Thyroid gland (tissue), 4 donors: ENCODE results near the gene P2RY12. TPM values are rescaled to one million over a fixed set of nuclear protein-coding genes. Genes with fewer than 3 reads are reported as not detected.

Experiments
- DNase-seq, 2 donors: peaks; one replicate each; pipeline ENCODE4 v3.0.0-alpha.2; 2019
- H3K27ac ChIP-seq, 3 donors: fragments of 200-600 bp; sonication (generic); 1 replicate in 2 of 3; 2 replicates in 1 of 3; pipeline ENCODE4 v1.5.1; 2016 to 2019; ENCODE audit warnings: mild to moderate bottlenecking in 1 of 3, moderate library complexity in 1 of 3
- H3K27me3 ChIP-seq: fragments of 200-600 bp; sonication (generic); one replicate; pipeline ENCODE4 v1.5.1; 2019
- H3K36me3 ChIP-seq, 2 donors: fragments of 200-600 bp; sonication (generic); one replicate each; pipeline ENCODE4 v1.5.1; 2016 to 2019
- H3K4me1 ChIP-seq, 2 donors: fragments of 200-600 bp; sonication (generic); one replicate each; pipeline ENCODE4 v1.5.1; 2017 to 2019
- H3K4me3 ChIP-seq, 3 donors: fragments of 200-600 bp; sonication (generic); replicated peaks in 1 of 3; 1 replicate in 2 of 3; 2 replicates in 1 of 3; pipeline ENCODE4 v1.5.1; 2016; ENCODE audit warnings: mild to moderate bottlenecking in 1 of 3
- H3K9me3 ChIP-seq: fragments of 200-600 bp; sonication (generic); one replicate; pipeline ENCODE4 v1.5.1; 2017
- CTCF ChIP-seq, 6 experiments: fragments of 200-600 bp in 3 of 6; fragments of 450-650 bp in 3 of 6; sonication (generic) in 3 of 6; IDR thresholded peaks; one replicate each; pipeline ENCODE4 v1.5.1; 2016 to 2019; ENCODE audit warnings: antibody characterized with exemption in 6 of 6, mild to moderate bottlenecking in 2 of 6, inconsistent platforms in 1 of 6, moderate library complexity in 1 of 6
- POLR2A ChIP-seq, 2 donors: fragments of 450-650 bp; IDR thresholded peaks; one replicate each; pipeline ENCODE4 v1.6.1; 2017; ENCODE audit warnings: antibody characterized with exemption in 2 of 2, mild to moderate bottlenecking in 2 of 2, moderate library complexity in 1 of 2
- WGBS, 2 donors: methylation state at CpG; one replicate each; pipeline ENCODE4 v1.1.5; 2017; 5-methylcytosine and 5-hydroxymethylcytosine counted together
- intact Hi-C: fragments of 100-400 bp; cut with DNase I; formaldehyde crosslinking; loops from one replicate; pipeline ENCODE4 v1.15.1; 2023
- total RNA-seq, 4 donors: library from RNA; depleted of rRNA; stranded (reverse); fragments of >200 nt; gene quantifications; one replicate each; pipeline ENCODE4 v1.2.3, GENCODE V29; 2016

P2RY12 gene
- total RNA-seq, 4 donors from 2014 or later: 0.49 to 1.8 (median 1.1) TPM

DNA sequence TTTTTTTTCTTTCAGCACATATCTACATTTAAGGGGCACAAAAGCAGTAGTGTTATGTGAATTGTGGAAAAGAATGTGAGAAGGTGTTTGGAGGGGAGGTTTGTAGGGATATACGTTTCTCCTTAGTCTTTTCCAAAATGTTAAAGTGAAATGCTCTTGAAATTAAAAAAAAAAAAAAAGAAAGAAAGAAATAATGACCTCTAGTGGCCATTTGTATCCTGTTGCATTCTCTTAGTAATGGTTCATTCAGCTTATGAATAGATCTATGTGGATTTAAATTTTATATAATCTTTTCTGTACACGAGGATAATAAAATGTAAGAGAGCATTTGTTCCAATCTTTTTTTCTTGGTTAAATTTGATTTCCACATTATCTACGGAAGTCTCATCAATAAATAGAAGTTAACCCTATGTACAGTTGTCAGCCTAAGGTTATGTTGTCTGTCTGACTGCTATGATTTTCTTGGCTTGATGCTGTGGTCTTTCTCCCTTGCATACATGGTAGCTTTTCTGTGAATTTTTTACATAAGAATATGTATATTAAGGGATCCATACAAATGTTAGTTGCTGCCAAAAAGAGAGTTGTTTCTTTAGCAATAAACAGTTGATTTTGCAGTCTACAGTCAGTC is 56.9 kb downstream of the P2RY12 start:
- Histone ChIP-seq H3K4me3 (no peak overlapping the region), H3K36me3 (no peaks in the 10 kb centered on the region), H3K9me3 (no peaks in the 10 kb centered on the region), H3K27me3 (no peaks in the 10 kb centered on the region), H3K4me1 (no peaks in the 10 kb centered on the region), H3K27ac (no peak overlapping the region)
- peak in 4 of 6 experiments; percentile 31 to 63 (median 60) for TF ChIP-seq CTCF (IDR thresholded peaks at IDR 0.05)
- no peak for TF ChIP-seq POLR2A (IDR thresholded peaks at IDR 0.05)
- no peak for DNase-seq
- intact Hi-C loops: no loop called here
- WGBS, 2 donors: 15 to 22% methylated on average over 3 of the region's 3 CpGs

- no peak for DNase-seq
- intact Hi-C loops: no loop called here
- no peaks in the 10 kb centered on the region for H3K27me3 ChIP-seq
- WGBS, 2 donors: 92 to 94% methylated on average over 1 of the region's 1 CpG
- TF ChIP-seq POLR2A (IDR thresholded peaks at IDR 0.05) (no peak), CTCF (IDR thresholded peaks at IDR 0.05) (no peak)
- no peaks in the 10 kb centered on the region for H3K36me3 ChIP-seq
- no peak overlapping the region for H3K4me3 ChIP-seq
- H3K9me3 ChIP-seq: no peaks in the 10 kb centered on the region
- no peaks in the 10 kb centered on the region for H3K4me1 ChIP-seq
- H3K27ac ChIP-seq: no peak overlapping the region
Observed at GRCh38 chr3:151322511-151322910, 62.0 kb downstream of the P2RY12 start.

DNA sequence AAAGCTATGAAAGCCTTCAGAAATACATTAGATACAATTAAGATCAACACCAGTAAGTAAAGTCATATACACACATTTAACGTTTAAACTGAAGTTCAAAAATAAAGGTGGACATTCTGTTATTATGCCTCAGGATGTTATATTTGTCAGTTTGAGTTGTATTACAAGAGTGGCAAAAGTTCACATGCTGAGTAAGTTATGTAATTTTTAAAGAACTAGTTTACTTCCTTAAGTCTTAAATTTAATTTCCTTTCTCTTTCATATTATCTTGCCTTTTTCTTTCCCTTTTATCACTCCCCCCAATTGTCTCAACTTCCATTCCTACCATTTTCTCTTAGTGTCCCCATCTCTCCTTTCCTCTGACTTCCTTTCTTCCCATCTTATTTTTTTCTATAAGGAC is 63.0 kb downstream of the P2RY12 start:
- no peaks in the 10 kb centered on the region for H3K27me3 ChIP-seq
- DNase-seq: no peak
- H3K4me3 ChIP-seq: no peak overlapping the region
- H3K36me3 ChIP-seq: no peaks in the 10 kb centered on the region
- no peak for TF ChIP-seq POLR2A (IDR thresholded peaks at IDR 0.05)
- no peak for TF ChIP-seq CTCF (IDR thresholded peaks at IDR 0.05)
- intact Hi-C loops: no loop called here
- H3K27ac ChIP-seq: no peak overlapping the region
- H3K4me1 ChIP-seq: no peaks in the 10 kb centered on the region
- H3K9me3 ChIP-seq: no peaks in the 10 kb centered on the region
- WGBS, 2 donors: 84 to 85% methylated on average over 1 of the region's 1 CpG

DNA sequence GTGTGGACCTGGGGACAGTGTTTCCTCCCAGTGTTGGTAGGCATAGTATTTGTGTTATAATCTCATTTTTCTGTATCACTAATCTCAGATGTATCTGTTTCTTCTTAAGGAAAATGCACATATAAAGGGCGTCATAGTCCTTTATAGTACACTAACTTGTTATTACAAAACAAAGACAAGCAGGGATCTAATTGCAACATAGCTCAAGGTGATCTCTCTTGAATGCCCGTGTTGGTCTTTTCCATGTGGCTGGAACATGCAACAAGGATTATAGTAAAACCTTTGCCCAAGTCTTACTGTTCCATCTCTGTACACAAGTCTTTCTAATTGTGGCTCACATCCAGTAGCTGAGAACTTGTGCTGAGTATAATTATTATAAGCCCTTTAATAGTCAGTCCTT is 64.4 kb downstream of the P2RY12 start:
- H3K27ac ChIP-seq: no peak overlapping the region
- WGBS, 2 donors: 85 to 87% methylated on average over 2 of the region's 2 CpGs
- H3K4me1 ChIP-seq: no peaks in the 10 kb centered on the region
- H3K4me3 ChIP-seq: no peak overlapping the region
- no peaks in the 10 kb centered on the region for H3K9me3 ChIP-seq
- H3K36me3 ChIP-seq: no peaks in the 10 kb centered on the region
- no peak for DNase-seq
- intact Hi-C loops: no loop called here
- no peak for TF ChIP-seq CTCF (IDR thresholded peaks at IDR 0.05)
- TF ChIP-seq POLR2A (IDR thresholded peaks at IDR 0.05): no peak
- H3K27me3 ChIP-seq: no peaks in the 10 kb centered on the region

DNA sequence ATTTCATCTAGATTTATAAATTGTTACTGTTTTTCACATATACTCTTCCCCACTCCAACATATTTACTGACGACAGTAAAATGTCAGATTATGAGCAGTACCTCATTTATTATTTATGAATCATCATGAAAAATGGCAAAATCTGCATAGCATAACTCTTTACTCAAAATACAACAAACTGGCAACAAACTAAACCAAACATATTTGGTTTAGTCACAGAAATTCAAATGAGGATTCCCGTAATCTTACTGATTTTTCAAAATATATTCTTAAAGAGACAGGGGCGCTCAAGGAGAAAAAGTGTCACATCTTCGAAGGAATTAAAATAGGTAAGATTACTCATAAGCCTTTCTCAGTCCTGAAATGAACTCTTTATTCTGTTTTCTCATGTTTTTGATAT is 64.9 kb downstream of the P2RY12 start:
- H3K4me1 ChIP-seq: no peaks in the 10 kb centered on the region
- intact Hi-C loops: no loop called here
- no peaks in the 10 kb centered on the region for H3K36me3 ChIP-seq
- TF ChIP-seq CTCF (IDR thresholded peaks at IDR 0.05) (no peak), POLR2A (IDR thresholded peaks at IDR 0.05) (no peak)
- 90 to 92% methylated on average over 4 of the region's 4 CpGs for WGBS, 2 donors
- H3K4me3 ChIP-seq: no peak overlapping the region
- H3K27me3 ChIP-seq: no peaks in the 10 kb centered on the region
- DNase-seq: no peak
- H3K9me3 ChIP-seq: no peaks in the 10 kb centered on the region
- H3K27ac ChIP-seq: no peak overlapping the region
